ENCODE measurements around the gene RAB5B.

The RAB5B gene

DNA sequence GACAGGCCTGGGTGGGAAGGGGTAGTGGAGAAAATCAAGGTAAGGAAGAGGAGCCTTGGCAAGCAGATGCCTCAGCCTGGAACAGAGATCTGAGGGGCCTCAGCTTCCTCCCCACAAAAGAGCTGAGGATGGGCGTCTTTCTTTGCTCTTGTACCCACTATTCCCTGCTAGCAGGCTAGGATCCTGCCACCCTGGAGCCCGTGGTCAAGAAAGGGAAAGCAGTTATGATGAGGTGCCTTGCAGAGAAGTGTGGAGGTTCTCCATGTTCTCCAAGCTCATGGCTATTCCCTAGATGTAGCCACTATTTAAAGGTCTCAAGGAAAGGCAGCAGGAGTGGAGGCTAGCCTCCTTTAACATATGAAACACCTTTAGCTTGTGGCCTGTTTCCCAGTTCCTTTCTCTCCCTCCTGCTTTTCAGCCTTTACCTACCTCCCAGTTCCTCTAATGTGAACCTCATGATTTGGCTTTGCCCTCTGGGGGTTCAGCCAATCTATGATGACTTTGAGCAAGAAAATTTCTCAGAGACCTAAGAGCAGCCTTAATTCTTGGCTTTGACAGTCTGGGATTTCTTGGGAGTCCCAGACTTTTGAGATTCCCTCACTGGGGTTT is 48.1 kb downstream of the RAB5B start:
- DNase-seq (ENCODE audit: low read depth, low spot score): no peak
- H3K4me3 ChIP-seq (ENCODE audit: low read depth, low read length): peak overlapping the region; percentile 49
- ChIA-PET POLR2A (interaction anchor here (0.9 kb wide), 1 partner anchor 15 kb away, joined by 3 read pairs; no protein-coding TSS in a partner anchor), CTCF (interaction anchor here (0.6 to 6.3 kb wide), 6 partner anchors 7 to 283 kb away, joined by 3 to 47 read pairs (median 4); partner anchors contain the start of gene SUOX)
- TF ChIP-seq, protein P1, sequence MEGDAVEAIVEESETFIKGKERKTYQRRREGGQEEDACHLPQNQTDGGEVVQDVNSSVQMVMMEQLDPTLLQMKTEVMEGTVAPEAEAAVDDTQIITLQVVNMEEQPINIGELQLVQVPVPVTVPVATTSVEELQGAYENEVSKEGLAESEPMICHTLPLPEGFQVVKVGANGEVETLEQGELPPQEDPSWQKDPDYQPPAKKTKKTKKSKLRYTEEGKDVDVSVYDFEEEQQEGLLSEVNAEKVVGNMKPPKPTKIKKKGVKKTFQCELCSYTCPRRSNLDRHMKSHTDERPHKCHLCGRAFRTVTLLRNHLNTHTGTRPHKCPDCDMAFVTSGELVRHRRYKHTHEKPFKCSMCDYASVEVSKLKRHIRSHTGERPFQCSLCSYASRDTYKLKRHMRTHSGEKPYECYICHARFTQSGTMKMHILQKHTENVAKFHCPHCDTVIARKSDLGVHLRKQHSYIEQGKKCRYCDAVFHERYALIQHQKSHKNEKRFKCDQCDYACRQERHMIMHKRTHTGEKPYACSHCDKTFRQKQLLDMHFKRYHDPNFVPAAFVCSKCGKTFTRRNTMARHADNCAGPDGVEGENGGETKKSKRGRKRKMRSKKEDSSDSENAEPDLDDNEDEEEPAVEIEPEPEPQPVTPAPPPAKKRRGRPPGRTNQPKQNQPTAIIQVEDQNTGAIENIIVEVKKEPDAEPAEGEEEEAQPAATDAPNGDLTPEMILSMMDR (IDR thresholded peaks at IDR 0.05; ENCODE audit: insufficient read depth, low read length, missing control alignments): no peak

DNA sequence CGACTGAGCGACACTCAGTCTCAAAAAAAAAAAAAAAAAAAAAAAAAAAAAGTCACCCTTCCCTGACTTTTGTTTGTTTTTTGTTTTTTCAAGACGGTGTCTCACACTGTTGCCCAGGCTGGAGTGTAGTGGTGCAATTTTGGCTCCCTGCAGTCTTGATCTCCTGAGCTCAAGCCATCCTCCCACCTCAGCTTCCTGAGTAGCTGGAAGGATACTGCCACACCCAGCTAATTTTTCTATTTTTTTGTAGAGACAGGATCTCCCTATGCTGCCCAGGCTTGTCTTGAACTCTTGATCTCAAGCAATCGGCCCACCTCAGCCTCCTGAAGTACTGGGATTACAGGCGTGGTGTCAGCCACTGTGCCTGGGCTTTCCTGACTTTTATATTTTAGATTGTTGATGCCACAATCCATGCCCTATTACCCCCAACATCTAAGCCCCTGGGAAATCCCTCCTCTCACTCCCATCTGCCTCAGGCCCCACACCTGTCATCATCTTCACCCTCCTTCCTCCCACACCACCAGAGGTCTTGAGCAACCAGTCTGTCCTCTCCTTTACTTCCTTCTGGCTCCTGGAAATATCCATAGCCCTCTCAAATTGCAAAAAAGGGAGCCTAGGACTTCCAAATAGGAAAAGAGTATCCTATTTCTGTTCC is 54.8 kb downstream of the RAB5B start:
- TF ChIP-seq, protein P1 (IDR thresholded peaks at IDR 0.05; ENCODE audit: insufficient read depth, low read length, missing control alignments): no peak
- CTCF ChIA-PET: interaction anchor here (0.7 to 9.0 kb wide), 20 partner anchors 9 to 289 kb away, joined by 3 to 168 read pairs (median 8); partner anchors contain the start of genes GDF11, IKZF4, RAB5B and SUOX

DNA sequence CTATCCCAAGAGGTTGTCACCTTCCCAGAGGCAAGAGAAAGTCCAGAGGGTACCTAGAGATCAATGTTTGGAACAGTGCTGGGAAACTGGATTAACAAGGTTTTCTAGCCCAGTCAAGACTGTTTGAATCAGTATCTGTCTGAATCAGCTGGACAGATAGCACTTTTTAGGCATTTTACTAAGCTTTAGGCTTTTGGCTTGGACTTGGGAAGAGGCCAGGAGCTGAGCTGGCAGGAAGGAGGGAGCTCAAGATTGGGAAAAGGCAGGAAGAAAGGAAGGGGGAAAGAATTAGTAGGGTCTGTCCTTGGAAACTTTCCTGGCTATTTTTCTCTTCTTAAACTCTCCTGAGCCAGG is 55.3 kb downstream of the RAB5B start:
- POLR2A ChIA-PET: interaction anchor here (0.7 to 1.2 kb wide), 7 partner anchors 11 to 291 kb away, joined by 3 to 5 read pairs (median 3); partner anchors contain the start of gene RPS26
- CTCF ChIA-PET: interaction anchor here (0.6 to 9.0 kb wide), 25 partner anchors 10 to 304 kb away, joined by 3 to 168 read pairs (median 5); partner anchors contain the start of genes DGKA, GDF11, IKZF4 and RAB5B
- no peak overlapping the region for H3K4me3 ChIP-seq (ENCODE audit: low read depth, low read length)
- DNase-seq (ENCODE audit: low read depth, low spot score): no peak
- TF ChIP-seq, protein P1 (IDR thresholded peaks at IDR 0.05; ENCODE audit: insufficient read depth, low read length, missing control alignments): no peak

More for the DNA sequence above, 54.8 kb downstream of the RAB5B start:
- POLR2A ChIA-PET: interaction anchor here (0.7 to 1.2 kb wide), 5 partner anchors 12 to 238 kb away, joined by 3 to 5 read pairs (median 3); partner anchors contain the start of gene RPS26
- no peak overlapping the region for H3K4me3 ChIP-seq (ENCODE audit: low read depth, low read length)
- DNase-seq (ENCODE audit: low read depth, low spot score): no peak

DNA sequence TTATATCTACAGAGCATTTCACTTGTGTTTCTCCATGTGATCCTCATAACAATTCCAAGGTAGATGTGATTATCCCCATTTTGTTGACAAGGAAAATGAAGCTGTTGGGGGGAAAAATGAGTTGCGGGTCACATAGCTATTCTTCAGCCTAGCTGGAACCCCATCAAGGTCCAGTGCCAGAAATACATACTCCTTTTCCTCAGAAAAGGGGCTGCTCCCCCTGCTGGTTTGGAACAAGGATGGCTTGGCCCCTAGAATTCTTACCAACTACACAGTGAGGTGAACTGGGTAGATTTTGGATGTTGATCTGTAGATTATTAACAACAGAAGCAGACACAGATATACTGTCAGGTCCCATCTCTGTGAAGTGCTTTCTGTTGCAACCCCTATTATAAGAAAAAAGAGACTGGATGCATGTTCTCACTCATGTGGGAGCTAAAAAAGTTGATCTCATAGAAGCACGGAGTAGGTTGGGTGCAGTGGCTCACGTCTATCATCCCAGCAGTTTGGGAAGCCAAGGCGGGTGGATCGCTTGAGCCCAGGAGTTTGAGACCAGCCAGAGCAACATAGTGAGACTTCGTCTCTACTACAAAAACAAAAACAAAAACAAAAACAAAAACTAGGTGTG is 55.9 kb downstream of the RAB5B start:
- CTCF ChIA-PET: interaction anchor here (0.6 to 9.0 kb wide), 27 partner anchors 10 to 305 kb away, joined by 3 to 168 read pairs (median 5); partner anchors contain the start of genes DGKA, GDF11, IKZF4 and RAB5B
- no peak for DNase-seq (ENCODE audit: low read depth, low spot score)

DNA sequence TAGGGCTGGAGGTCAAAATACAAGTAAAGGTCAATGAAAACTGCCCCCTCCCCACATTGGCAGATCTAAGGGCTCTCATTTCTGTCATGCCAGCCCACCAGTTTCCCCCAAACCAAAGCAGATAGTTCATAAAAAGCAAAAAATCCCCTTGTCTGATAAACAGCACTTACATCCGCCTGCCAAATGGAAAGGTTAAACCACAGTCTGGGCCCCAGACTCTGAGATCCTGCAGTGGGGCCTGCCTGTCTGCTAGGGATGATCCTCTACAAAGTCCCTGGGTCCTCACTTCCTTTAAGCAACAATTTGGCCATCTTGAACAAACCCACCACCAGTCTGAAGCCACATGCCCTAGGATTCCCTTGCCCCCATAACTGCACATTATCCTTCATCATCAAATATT is 58.1 kb downstream of the RAB5B start:
- CTCF ChIA-PET: interaction anchor here (2.0 to 9.0 kb wide), 4 partner anchors 9 to 293 kb away, joined by 5 to 142 read pairs (median 16); partner anchors contain the start of genes GDF11 and SUOX
- POLR2A ChIA-PET: no interaction called here
- TF ChIP-seq, protein P1 (IDR thresholded peaks at IDR 0.05; ENCODE audit: insufficient read depth, low read length, missing control alignments): no peak
- DNase-seq (ENCODE audit: low read depth, low spot score): no peak
- H3K4me3 ChIP-seq (ENCODE audit: low read depth, low read length): no peak overlapping the region

More for the DNA sequence above, 55.9 kb downstream of the RAB5B start:
- TF ChIP-seq, protein P1 (IDR thresholded peaks at IDR 0.05; ENCODE audit: insufficient read depth, low read length, missing control alignments): peak; percentile 82
- H3K4me3 ChIP-seq (ENCODE audit: low read depth, low read length): no peak overlapping the region
- POLR2A ChIA-PET: interaction anchor here (0.7 to 1.2 kb wide), 5 partner anchors 11 to 292 kb away, joined by 3 to 5 read pairs (median 4); no protein-coding TSS in a partner anchor

Measured in AG04449 (cell line).